SK-N-SH (cell line): ENCODE results near the gene DCLK1. TPM values are rescaled to one million over a fixed set of nuclear protein-coding genes. Genes with fewer than 3 reads are reported as not detected.

Source experiments
- CTCF ChIA-PET: fragments of 300-600, 350-600 bp; formaldehyde crosslinking; extraction: SDS; loops from one replicate; lab custom pipeline; 2021; lab: Yijun Ruan, JAX
- POLR2A ChIA-PET: fragments of 350-600 bp; sonication (Branson Sonifier 250); formaldehyde crosslinking; extraction: SDS; loops from one replicate; lab custom pipeline; 2020; ENCODE audit warnings: antibody characterized with exemption, inconsistent platforms; lab: Yijun Ruan, JAX
- DNase-seq: peaks from one replicate; pipeline ENCODE4 v3.0.0; 2012
- H2AFZ ChIP-seq: fragments of 200-600 bp; sonication (generic); 2 replicates; pipeline ENCODE4 v1.8.1; 2016; ENCODE audit warnings: antibody characterized with exemption, mild to moderate bottlenecking, low read depth
- H3F3A ChIP-seq: fragments of 200-600 bp; sonication (generic); replicated peaks from 2 replicates; pipeline ENCODE3; 2016; ENCODE audit warnings: antibody characterized with exemption, mild to moderate bottlenecking; ENCODE audit not compliant: insufficient read depth
- H3K27ac ChIP-seq, 2 experiments: fragments of 200-500 bp in 1 of 2; fragments of 200-600 bp in 1 of 2; sonication (Bioruptor generic) in 1 of 2; sonication (generic), shearing (Covaris generic) in 1 of 2; 2 replicates each; pipeline versions ENCODE4 v1.5.1 to v1.6.1; 2014 to 2016; ENCODE audit warnings: low read depth in 2 of 2, inconsistent platforms in 1 of 2, low read length in 1 of 2, mild to moderate bottlenecking in 1 of 2, mixed read lengths in 1 of 2
- H3K27me3 ChIP-seq: fragments of 200-600 bp; sonication (generic), shearing (Covaris generic); 2 replicates; pipeline ENCODE4 v1.6.1; 2016; ENCODE audit warnings: mixed run types; ENCODE audit not compliant: insufficient read depth
- H3K36me3 ChIP-seq, 2 experiments: fragments of 200-500 bp in 1 of 2; fragments of 200-600 bp in 1 of 2; sonication (Bioruptor generic) in 1 of 2; sonication (generic) in 1 of 2; replicated peaks in 1 of 2; 2 replicates each; pipeline versions ENCODE3 to v1.5.1; 2014 to 2016; ENCODE audit warnings: low read length in 1 of 2, mild to moderate bottlenecking in 1 of 2; ENCODE audit not compliant: insufficient read depth in 2 of 2, control insufficient read depth in 1 of 2
- H3K4me1 ChIP-seq, 2 experiments: fragments of 200-500 bp in 1 of 2; fragments of 200-600 bp in 1 of 2; sonication (Bioruptor generic) in 1 of 2; sonication (generic), shearing (Covaris generic) in 1 of 2; 2 replicates each; pipeline versions ENCODE4 v1.5.1 to v1.6.1; 2014 to 2016; ENCODE audit warnings: low read depth in 1 of 2, low read length in 1 of 2, mixed run types in 1 of 2; ENCODE audit not compliant: insufficient read depth in 2 of 2, control insufficient read depth in 1 of 2
- H3K4me2 ChIP-seq: fragments of 200-600 bp; sonication (generic), shearing (Covaris generic); 2 replicates; pipeline ENCODE4 v1.6.1; 2017; ENCODE audit warnings: mixed run types
- H3K4me3 ChIP-seq, 2 experiments: fragments of 200-500 bp in 1 of 2; fragments of 200-600 bp in 1 of 2; sonication (Bioruptor generic) in 1 of 2; sonication (generic), shearing (Covaris generic) in 1 of 2; 2 replicates each; pipeline versions ENCODE4 v1.5.1 to v1.8.1; 2014 to 2016; ENCODE audit warnings: low read depth in 2 of 2, inconsistent platforms in 1 of 2, low read length in 1 of 2, mild to moderate bottlenecking in 1 of 2, mixed read lengths in 1 of 2, moderate library complexity in 1 of 2
- H3K79me2 ChIP-seq: fragments of 200-600 bp; sonication (generic); 2 replicates; pipeline ENCODE4 v1.8.1; 2017; ENCODE audit warnings: mild to moderate bottlenecking; ENCODE audit not compliant: insufficient read depth
- H3K9ac ChIP-seq: fragments of 200-600 bp; sonication (generic); 2 replicates; pipeline ENCODE4 v1.6.1; 2017; ENCODE audit warnings: mixed run types
- H3K9me2 ChIP-seq: fragments of 200-600 bp; sonication (generic); 2 replicates; pipeline ENCODE4 v1.6.1; 2017; ENCODE audit warnings: mixed run types
- H3K9me3 ChIP-seq: fragments of 200-600 bp; sonication (generic); 2 replicates; pipeline ENCODE4 v1.6.1; 2017; ENCODE audit warnings: mixed run types, mild to moderate bottlenecking, moderate library complexity
- H4K20me1 ChIP-seq: fragments of 200-600 bp; sonication (generic); 2 replicates; pipeline ENCODE4 v1.6.1; 2017; ENCODE audit warnings: mild to moderate bottlenecking, mixed run types; ENCODE audit not compliant: insufficient read depth
- ELF1 ChIP-seq: IDR thresholded peaks from 2 replicates; pipeline ENCODE4 v1.4.0; 2012
- EP300 ChIP-seq, 2 experiments: IDR thresholded peaks; 2 replicates each; pipeline versions ENCODE4 v1.4.0 to v1.6.1; 2012; ENCODE audit warnings: borderline replicate concordance in 1 of 2, low read depth in 1 of 2, low read length in 1 of 2
- FOSL2 ChIP-seq: IDR thresholded peaks from 2 replicates; pipeline ENCODE4 v1.4.0; 2012; ENCODE audit warnings: low read depth, mild to moderate bottlenecking, moderate library complexity, borderline replicate concordance
- FOXM1 ChIP-seq: IDR thresholded peaks from 2 replicates; pipeline ENCODE4 v1.4.0; 2012; ENCODE audit warnings: low read depth, mild to moderate bottlenecking
- GABPA ChIP-seq: IDR thresholded peaks from 2 replicates; pipeline ENCODE4 v1.4.0; 2012; ENCODE audit warnings: low read depth, mild to moderate bottlenecking
- JUND ChIP-seq: IDR thresholded peaks from 2 replicates; pipeline ENCODE4 v1.4.0; 2012
- MXI1 ChIP-seq: IDR thresholded peaks from 2 replicates; pipeline ENCODE4 v1.6.1; 2012; ENCODE audit warnings: mild to moderate bottlenecking, low read depth, low read length, improper control_type of control experiment
- NFIC ChIP-seq: IDR thresholded peaks from 2 replicates; pipeline ENCODE4 v1.4.0; 2012; ENCODE audit warnings: borderline replicate concordance
- NRF1 ChIP-seq: IDR thresholded peaks from 2 replicates; pipeline ENCODE4 v1.6.1; 2012; ENCODE audit warnings: low read depth, mild to moderate bottlenecking, low read length
- POLR2AphosphoS5 ChIP-seq: IDR thresholded peaks from 2 replicates; pipeline ENCODE4 v1.6.1; 2012; ENCODE audit warnings: low read depth, low read length
- RXRA ChIP-seq: IDR thresholded peaks from 2 replicates; pipeline ENCODE4 v1.4.0; 2012; ENCODE audit warnings: low read depth, mild to moderate bottlenecking, borderline replicate concordance
- SIN3A ChIP-seq: IDR thresholded peaks from 2 replicates; pipeline ENCODE4 v1.6.1; 2012; ENCODE audit warnings: low read depth, mild to moderate bottlenecking, low read length, moderate library complexity, borderline replicate concordance
- TAF1 ChIP-seq: IDR thresholded peaks from 2 replicates; pipeline ENCODE4 v1.6.1; 2012; ENCODE audit warnings: low read depth, mild to moderate bottlenecking, low read length, moderate library complexity, borderline replicate concordance
- TCF12 ChIP-seq: IDR thresholded peaks from 2 replicates; pipeline ENCODE4 v1.4.0; 2012
- YY1 ChIP-seq: IDR thresholded peaks from 2 replicates; pipeline ENCODE4 v1.4.0; 2012; ENCODE audit warnings: low read depth, mild to moderate bottlenecking
- WGBS: methylation state at CpG from one replicate; pipeline ENCODE4 v1.1.6; 2017; ENCODE audit warnings: low lambda C conversion rate; 5-methylcytosine and 5-hydroxymethylcytosine counted together
- polyA plus RNA-seq, 3 experiments: library from polyadenylated mRNA; depleted of rRNA; stranded (reverse); fragments of >200 nt; gene quantifications; 2 replicates each; pipeline ENCODE4 v1.2.3, GENCODE V29; 2012
- TF ChIP-seq, protein P1 (sequence below): fragments of 150-350 bp; IDR thresholded peaks from 2 replicates; pipeline ENCODE4 v1.6.1; 2017; ENCODE audit warnings: antibody characterized with exemption, low read length, low read depth, borderline replicate concordance
- TF ChIP-seq, protein P2 (sequence below): IDR thresholded peaks from 2 replicates; pipeline ENCODE4 v1.6.1; 2012; ENCODE audit warnings: mild to moderate bottlenecking, low read depth, low read length, moderate library complexity
- TF ChIP-seq, protein P3 (sequence below): fragments of 200-600 bp; sonication (generic); IDR thresholded peaks from 2 replicates; pipeline ENCODE4 v1.6.1; 2017; ENCODE audit warnings: antibody characterized with exemption, mild to moderate bottlenecking, moderate library complexity
- TF ChIP-seq, protein P4 (sequence below): IDR thresholded peaks from 2 replicates; pipeline ENCODE4 v1.4.0; 2012; ENCODE audit warnings: low read depth, borderline replicate concordance
- TF ChIP-seq, protein P5 (sequence below): IDR thresholded peaks from 2 replicates; pipeline ENCODE4 v1.4.0; 2012; ENCODE audit warnings: low read depth

The DCLK1 gene
- polyA plus RNA-seq, 1 of the 3 experiments (the other 2 are of a cell fraction): 1.1 TPM

DNA sequence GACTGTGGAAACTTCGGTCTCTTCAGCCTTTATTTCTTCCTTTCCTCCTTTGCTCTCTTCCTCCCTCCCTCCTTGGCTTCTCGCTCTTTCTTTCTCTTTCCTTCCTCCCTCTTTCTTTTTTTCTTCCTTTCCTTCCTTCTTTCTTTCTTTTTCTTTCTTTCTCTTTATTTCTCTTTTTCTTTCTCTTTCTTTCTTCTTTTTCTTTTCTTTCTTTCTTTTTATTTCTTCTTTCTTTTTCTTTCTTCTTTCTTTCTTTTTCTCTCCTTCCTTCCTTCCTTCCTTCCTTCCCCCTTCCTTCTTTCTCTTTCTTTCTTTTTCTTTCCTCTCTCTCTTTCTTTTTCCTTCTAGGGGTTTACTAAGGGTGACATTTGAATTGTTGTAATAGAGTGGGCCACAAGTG lies 364.5 kb downstream of the DCLK1 start:
- H3K9ac ChIP-seq: no peak overlapping the region
- POLR2A ChIA-PET: no interaction called here
- TF ChIP-seq MXI1: no peak
- TF ChIP-seq, protein P1, sequence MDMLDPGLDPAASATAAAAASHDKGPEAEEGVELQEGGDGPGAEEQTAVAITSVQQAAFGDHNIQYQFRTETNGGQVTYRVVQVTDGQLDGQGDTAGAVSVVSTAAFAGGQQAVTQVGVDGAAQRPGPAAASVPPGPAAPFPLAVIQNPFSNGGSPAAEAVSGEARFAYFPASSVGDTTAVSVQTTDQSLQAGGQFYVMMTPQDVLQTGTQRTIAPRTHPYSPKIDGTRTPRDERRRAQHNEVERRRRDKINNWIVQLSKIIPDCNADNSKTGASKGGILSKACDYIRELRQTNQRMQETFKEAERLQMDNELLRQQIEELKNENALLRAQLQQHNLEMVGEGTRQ: no peak
- TF ChIP-seq TAF1: no peak
- TF ChIP-seq, all 33 proteins: peak for 0
- Histone ChIP-seq H3K4me3 (no peak overlapping the region), H2AFZ (no peak overlapping the region), H4K20me1 (no peaks in the 10 kb centered on the region), H3K27ac (no peak overlapping the region), H3K4me2 (no peak overlapping the region), H3K9me2 (no peaks in the 10 kb centered on the region), H3K9me3 (no peaks in the 10 kb centered on the region), H3F3A (peaks cover 4% of the 10 kb centered on the region), H3K27me3 (no peaks in the 10 kb centered on the region), H3K36me3 (no peaks in the 10 kb centered on the region), H3K79me2 (no peaks in the 10 kb centered on the region), H3K4me1 (peaks cover 0 to 8% of the 10 kb centered on the region in 2 experiments; a peak in 3 of 4 replicates)
- CTCF ChIA-PET: no interaction called here
- WGBS: 79% methylated on average over 2 of the region's 2 CpGs
- DNase-seq: no peak

DNA sequence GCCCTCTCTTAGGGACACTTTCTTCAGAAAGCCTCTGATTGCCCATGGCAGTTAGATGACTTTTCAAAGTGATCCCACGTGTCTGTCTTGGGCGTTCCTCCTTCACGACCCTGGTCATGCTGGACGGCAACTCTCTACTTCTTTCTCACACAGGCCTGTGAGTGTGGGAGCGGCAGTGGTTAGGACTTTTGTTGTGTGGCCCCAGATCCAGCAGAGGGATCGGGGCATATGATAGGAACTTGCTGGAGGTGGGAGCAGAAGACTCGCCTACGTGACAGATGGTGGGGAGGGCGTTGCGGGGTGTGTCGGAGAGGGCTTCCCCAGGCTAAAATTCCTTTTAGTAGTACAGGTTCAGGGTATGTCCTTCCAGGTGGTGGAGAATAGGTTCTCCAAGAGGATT lies 365.2 kb downstream of the DCLK1 start:
- no peaks in the 10 kb centered on the region for H3K9me2 ChIP-seq
- H3K9me3 ChIP-seq: no peaks in the 10 kb centered on the region
- no peaks in the 10 kb centered on the region for H4K20me1 ChIP-seq
- H3K4me2 ChIP-seq: no peak overlapping the region
- CTCF ChIA-PET: no interaction called here
- no peaks in the 10 kb centered on the region for H3K79me2 ChIP-seq
- WGBS: 97% methylated on average over 11 of the region's 11 CpGs
- H3K9ac ChIP-seq: no peak overlapping the region
- no peak overlapping the region for H2AFZ ChIP-seq
- no peak overlapping the region for H3K4me3 ChIP-seq
- peaks cover 0 to 8% of the 10 kb centered on the region in 2 experiments; a peak in 3 of 4 replicates for H3K4me1 ChIP-seq
- H3K36me3 ChIP-seq: no peaks in the 10 kb centered on the region
- DNase-seq: no peak
- H3K27me3 ChIP-seq: no peaks in the 10 kb centered on the region
- POLR2A ChIA-PET: no interaction called here
- no peaks in the 10 kb centered on the region for H3F3A ChIP-seq
- H3K27ac ChIP-seq: no peak overlapping the region
- TF ChIP-seq NFIC (no peak), FOSL2 (no peak), YY1 (no peak), JUND (no peak), SIN3A (no peak), TCF12 (no peak), FOXM1 (no peak), RXRA (no peak), NRF1 (no peak), GABPA (no peak), TAF1 (no peak), MXI1 (no peak), POLR2AphosphoS5 (no peak), EP300 (IDR thresholded peaks at IDR 0.05; ENCODE audit: borderline replicate concordance in 1 of 2, low read depth in 1 of 2, low read length in 1 of 2) (no peak), ELF1 (no peak)
- TF ChIP-seq, protein P2, sequence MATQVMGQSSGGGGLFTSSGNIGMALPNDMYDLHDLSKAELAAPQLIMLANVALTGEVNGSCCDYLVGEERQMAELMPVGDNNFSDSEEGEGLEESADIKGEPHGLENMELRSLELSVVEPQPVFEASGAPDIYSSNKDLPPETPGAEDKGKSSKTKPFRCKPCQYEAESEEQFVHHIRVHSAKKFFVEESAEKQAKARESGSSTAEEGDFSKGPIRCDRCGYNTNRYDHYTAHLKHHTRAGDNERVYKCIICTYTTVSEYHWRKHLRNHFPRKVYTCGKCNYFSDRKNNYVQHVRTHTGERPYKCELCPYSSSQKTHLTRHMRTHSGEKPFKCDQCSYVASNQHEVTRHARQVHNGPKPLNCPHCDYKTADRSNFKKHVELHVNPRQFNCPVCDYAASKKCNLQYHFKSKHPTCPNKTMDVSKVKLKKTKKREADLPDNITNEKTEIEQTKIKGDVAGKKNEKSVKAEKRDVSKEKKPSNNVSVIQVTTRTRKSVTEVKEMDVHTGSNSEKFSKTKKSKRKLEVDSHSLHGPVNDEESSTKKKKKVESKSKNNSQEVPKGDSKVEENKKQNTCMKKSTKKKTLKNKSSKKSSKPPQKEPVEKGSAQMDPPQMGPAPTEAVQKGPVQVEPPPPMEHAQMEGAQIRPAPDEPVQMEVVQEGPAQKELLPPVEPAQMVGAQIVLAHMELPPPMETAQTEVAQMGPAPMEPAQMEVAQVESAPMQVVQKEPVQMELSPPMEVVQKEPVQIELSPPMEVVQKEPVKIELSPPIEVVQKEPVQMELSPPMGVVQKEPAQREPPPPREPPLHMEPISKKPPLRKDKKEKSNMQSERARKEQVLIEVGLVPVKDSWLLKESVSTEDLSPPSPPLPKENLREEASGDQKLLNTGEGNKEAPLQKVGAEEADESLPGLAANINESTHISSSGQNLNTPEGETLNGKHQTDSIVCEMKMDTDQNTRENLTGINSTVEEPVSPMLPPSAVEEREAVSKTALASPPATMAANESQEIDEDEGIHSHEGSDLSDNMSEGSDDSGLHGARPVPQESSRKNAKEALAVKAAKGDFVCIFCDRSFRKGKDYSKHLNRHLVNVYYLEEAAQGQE: no peak
- TF ChIP-seq, protein P3, sequence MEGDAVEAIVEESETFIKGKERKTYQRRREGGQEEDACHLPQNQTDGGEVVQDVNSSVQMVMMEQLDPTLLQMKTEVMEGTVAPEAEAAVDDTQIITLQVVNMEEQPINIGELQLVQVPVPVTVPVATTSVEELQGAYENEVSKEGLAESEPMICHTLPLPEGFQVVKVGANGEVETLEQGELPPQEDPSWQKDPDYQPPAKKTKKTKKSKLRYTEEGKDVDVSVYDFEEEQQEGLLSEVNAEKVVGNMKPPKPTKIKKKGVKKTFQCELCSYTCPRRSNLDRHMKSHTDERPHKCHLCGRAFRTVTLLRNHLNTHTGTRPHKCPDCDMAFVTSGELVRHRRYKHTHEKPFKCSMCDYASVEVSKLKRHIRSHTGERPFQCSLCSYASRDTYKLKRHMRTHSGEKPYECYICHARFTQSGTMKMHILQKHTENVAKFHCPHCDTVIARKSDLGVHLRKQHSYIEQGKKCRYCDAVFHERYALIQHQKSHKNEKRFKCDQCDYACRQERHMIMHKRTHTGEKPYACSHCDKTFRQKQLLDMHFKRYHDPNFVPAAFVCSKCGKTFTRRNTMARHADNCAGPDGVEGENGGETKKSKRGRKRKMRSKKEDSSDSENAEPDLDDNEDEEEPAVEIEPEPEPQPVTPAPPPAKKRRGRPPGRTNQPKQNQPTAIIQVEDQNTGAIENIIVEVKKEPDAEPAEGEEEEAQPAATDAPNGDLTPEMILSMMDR: no peak
- TF ChIP-seq, protein P4, sequence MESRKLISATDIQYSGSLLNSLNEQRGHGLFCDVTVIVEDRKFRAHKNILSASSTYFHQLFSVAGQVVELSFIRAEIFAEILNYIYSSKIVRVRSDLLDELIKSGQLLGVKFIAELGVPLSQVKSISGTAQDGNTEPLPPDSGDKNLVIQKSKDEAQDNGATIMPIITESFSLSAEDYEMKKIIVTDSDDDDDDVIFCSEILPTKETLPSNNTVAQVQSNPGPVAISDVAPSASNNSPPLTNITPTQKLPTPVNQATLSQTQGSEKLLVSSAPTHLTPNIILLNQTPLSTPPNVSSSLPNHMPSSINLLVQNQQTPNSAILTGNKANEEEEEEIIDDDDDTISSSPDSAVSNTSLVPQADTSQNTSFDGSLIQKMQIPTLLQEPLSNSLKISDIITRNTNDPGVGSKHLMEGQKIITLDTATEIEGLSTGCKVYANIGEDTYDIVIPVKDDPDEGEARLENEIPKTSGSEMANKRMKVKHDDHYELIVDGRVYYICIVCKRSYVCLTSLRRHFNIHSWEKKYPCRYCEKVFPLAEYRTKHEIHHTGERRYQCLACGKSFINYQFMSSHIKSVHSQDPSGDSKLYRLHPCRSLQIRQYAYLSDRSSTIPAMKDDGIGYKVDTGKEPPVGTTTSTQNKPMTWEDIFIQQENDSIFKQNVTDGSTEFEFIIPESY: no peak
- TF ChIP-seq, protein P5, sequence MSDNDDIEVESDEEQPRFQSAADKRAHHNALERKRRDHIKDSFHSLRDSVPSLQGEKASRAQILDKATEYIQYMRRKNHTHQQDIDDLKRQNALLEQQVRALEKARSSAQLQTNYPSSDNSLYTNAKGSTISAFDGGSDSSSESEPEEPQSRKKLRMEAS: no peak
